H4 (cell line): Measurements from ENCODE around the gene CDKL1. TPM values are rescaled to one million over a fixed set of nuclear protein-coding genes. Genes with fewer than 3 reads are reported as not detected.

Source experiments
- DNase-seq: peaks from one replicate; pipeline ENCODE4 v3.0.0-alpha.2; 2015; ENCODE audit warnings: low spot score
- total RNA-seq: library from RNA; depleted of rRNA; stranded (reverse); fragments of >200 nt; shearing (Covaris generic); gene quantifications from 2 replicates; pipeline ENCODE4 v1.2.3, GENCODE V29; 2014; rRNA removed

The CDKL1 gene
- total RNA-seq: 2.5 and 4.9 TPM in 2 replicates

GRCh38 chr14:50396631-50397389, at the start of gene CDKL1:
CDKL1 (minus strand) TSS chr14:50396881; CDS start chr14:50395868, 1,013 bp downstream.
- DNase-seq: peak; percentile 30

GRCh38 chr14:50434528-50434927, 37.8 kb upstream of the CDKL1 start:
- no peak for DNase-seq

GRCh38 chr14:50432131-50432530, 35.5 kb upstream of the CDKL1 start:
- no peak for DNase-seq

GRCh38 chr14:50425816-50426215, 29.1 kb upstream of the CDKL1 start:
- peak; percentile 21 for DNase-seq

DNA sequence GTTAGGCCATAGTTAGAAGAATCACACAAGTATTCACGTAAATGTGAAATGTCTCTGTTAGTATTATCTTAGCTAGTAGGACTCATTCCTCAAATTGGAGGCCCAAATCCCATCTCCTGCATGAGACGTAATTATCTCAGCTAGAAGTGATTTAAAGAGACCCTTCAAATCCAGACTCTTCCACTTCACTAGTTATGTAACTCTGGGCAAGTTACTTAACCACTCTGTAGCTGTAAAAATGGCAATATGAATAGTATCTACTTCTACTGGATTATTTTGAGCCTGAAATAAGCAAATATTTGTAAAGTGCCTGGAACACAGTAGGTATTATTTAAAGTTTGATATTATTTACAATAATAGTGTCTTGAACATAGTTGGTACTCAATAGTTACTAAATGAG, 28.4 kb upstream of the CDKL1 start:
- DNase-seq: no peak

DNA sequence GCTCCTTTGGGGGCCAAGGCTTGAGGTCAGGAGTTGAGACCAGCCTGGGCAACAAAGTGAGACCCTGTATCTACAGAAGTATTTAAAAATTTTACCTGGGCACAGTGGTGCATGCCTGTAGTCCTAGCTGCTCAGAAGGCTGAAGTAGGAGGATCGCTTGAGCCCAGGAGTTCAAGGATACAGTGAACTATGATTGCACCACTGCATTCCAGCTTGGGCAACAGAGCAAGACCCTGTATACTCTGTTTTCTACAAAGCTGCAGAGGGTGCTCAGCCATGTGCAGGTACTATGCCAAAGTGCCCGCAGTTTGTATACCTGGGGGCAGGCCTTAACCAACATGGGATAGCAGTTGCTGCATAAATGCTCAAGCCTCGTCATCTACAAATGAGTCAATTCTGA, 26.8 kb upstream of the CDKL1 start:
- no peak for DNase-seq

DNA sequence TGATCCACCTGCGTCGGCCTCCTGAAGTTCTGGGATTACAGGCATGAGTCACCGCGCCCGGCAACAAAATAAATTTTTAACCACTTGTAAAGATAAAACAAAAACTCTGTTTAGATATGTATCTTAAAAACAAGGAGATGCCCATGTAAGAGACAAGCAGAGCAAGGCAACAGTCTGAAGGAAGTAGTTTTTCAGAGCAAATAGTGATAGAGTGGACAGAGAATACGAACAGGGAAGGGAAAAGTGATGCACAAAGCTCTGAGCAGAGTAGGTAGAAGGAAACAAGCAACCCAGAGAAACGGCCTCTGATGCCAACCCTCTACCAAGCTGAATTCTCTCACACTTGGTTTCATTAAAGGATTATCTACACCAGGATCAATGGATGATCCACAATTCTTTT, 24.8 kb upstream of the CDKL1 start:
- DNase-seq: no peak

DNA sequence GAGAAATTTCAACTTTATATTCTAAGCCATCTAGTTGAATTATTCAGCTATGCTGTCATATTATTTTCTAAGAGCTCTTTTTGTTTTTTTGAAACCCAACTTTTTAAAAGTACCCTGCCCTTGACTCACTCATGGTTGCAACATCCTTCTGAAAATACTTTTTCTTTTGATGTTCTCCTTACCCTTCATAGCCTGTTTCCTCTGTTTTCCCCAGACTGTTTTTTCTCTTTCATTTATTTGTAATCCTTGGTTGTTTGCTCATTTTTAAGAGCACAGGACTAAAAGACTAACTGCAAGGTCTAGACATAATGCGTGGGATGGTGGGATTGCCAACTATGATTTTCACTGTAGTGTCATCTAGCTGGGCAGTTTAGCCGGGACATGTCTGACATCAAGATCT, 21.2 kb upstream of the CDKL1 start:
- no peak for DNase-seq

- DNase-seq: peak; percentile 50
Observed at GRCh38 chr14:50410921-50411320, 14.2 kb upstream of the CDKL1 start.

DNA sequence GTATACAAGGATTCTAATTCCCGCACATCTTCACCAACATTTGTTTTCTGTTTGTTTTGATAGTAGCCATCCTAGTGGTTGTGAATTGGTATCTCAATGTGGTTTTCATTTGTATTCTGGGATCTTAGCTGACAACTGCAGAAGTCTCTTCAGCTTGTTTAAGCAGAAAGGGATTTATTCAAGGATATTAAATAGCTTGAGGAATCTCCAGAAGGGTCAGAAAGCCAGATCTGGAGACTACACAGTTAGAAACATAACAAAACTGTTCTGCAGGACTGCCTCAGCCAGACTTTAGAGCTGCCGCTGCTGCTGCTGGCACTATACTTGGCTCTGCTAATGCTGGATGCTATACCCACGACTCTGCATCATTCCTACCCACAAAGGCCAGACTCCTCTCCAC, 13.4 kb upstream of the CDKL1 start:
- no peak for DNase-seq

GRCh38 chr14:50407111-50407812, 10.6 kb upstream of the CDKL1 start:
- DNase-seq: no peak

DNA sequence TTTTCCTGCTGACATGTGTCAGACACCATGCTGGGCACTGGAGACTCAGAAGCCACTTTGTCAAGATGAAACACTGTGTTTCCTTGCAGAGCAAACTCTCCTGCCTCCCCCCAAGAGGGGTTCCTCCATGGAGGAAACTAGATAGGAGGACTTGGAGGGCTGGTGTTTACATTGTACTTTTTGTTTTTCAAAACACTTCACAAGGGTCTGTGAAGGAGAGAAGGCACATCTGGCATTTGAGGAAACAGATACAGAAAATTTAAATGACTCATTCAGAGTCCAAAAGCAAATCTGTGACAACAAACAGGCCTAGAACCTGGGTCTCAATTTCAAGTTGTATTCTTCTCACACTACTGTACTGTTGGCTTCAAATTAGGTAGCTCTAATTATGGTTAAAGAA, 6.7 kb upstream of the CDKL1 start:
- DNase-seq: peak; percentile 34

DNA sequence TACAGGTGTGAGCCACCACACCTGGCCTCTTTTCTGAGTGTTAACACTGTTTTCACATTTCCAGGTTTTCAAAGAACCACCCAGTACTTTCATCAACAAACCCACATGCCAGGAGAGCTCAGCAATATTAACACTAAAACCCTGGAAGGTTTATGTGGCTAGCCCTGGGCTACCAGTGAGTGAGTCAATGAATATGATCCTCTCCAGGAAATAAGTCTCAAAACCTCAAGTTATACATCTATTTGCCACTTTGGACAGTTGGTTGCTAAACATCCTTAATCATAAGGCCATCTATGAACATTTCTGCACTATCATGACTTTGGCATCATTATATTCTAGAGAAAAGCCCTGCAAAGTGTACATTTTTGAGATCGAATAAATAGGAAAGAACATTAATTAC, 6.3 kb upstream of the CDKL1 start:
- DNase-seq: peak; percentile 20

GRCh38 chr14:50400461-50400860, 3.8 kb upstream of the CDKL1 start:
- DNase-seq: no peak

- peak; percentile 56 for DNase-seq
Observed at GRCh38 chr14:50399251-50400032, 2.8 kb upstream of the CDKL1 start.

- DNase-seq: no peak
Observed at GRCh38 chr14:50398189-50398580, 1.5 kb upstream of the CDKL1 start.

DNA sequence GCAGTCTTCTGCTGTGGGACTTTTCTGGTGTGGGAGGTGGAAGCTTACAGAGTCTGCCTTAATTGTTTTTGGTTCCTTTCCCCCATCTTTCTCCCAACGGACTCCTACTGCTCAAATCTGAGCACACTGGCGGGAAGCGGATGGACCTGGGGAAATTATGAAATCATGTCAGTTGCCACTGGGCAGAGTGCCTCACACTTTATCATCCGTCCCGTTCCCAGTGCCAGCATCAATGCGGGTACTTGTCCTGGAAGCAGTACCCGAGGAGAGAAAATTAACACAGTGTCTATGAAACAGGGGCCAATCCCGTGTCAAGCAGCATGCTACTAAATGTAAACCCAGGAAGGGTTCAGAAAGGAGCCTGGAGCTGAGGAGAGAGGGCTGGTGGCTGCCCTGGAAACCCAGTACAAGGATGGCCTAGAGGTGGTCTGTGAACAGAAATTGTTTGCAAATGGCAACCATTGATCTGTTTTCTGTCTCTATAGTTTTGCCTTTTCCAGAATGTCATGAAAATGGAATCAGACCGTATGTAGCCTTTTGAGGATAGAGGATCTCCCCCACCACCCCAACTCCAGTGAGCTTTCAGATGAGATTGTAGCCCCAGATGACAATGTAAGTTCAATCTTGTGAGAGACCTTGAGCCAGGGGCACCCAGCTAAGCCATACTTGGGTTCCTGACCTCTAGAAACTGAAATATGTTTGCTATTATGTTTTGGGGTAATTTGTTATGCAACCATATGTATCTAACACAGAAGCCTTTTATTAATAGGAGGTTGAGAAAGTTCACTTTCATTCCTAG, 908 bp upstream of the CDKL1 start:
- DNase-seq: no peak

DNA sequence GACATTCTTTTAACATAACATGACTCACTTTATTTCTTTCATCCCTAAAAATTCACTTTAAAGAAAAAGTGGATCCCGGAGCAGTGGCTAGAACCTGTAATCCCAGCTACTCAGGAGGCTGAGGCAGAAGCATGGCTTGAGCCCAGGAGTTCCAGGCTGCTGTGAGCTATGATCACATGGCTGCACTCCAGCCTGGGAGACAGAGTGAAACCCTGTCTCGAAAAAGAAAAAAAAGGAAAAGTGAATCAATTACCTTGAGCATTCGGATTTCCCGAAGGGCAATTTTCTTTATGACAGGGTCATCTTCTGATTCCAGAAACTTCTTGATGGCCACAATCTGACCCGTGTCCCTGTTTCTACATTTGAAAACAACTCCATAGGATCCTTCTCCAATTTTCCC, 1.2 kb downstream of the CDKL1 start:
- DNase-seq: no peak

- DNase-seq: no peak
Observed at GRCh38 chr14:50394713-50395112, 2.0 kb downstream of the CDKL1 start.

- no peak for DNase-seq
Observed at GRCh38 chr14:50389668-50390441, 6.8 kb downstream of the CDKL1 start.
